RWPE1 (cell line): Measurements from ENCODE around the gene CDC45.

Experiments
- CTCF ChIA-PET: fragments of 350-600 bp; sonication (Branson Sonifier 250); formaldehyde crosslinking; extraction: SDS; loops from one replicate; lab custom pipeline; 2021; lab: Yijun Ruan, JAX
- POLR2A ChIA-PET: fragments of 400-600 bp; formaldehyde crosslinking; extraction: SDS; loops from one replicate; lab custom pipeline; 2020; ENCODE audit warnings: antibody characterized with exemption; ENCODE audit not compliant: low non-redundant PET; lab: Yijun Ruan, JAX
- DNase-seq: peaks from one replicate; pipeline ENCODE4 v3.0.0; 2012; ENCODE audit warnings: low spot score
- H3K27ac ChIP-seq: fragments of 450-650 bp; 2 replicates; pipeline ENCODE4 v1.5.1; 2017
- TF ChIP-seq, protein P1 (sequence below): fragments of 450-650 bp; conservative IDR thresholded peaks from 2 replicates; pipeline ENCODE4 v1.5.1; 2017; ENCODE audit warnings: low read depth, mild to moderate bottlenecking

Gene CDC45

DNA sequence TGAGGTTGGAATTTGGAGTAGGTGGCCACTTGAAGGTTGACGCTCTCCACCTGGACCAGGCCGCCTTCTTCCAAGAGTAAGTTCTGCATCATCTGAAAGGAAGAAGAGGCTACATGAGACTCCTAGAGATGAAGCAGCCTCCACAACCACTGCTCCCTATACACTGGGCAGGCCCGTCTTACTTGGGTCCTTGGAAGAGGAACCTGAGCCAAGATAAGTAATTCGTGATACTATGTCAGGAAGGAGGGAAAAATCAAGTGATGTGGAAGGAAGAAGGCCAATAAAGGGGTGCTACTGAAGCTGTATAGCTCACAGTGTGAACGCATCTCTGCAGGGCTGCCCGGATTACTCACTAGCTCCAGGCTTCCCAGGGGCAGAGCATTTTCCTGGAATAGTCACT is 11.8 kb upstream of the CDC45 start:
- TF ChIP-seq, protein P1, sequence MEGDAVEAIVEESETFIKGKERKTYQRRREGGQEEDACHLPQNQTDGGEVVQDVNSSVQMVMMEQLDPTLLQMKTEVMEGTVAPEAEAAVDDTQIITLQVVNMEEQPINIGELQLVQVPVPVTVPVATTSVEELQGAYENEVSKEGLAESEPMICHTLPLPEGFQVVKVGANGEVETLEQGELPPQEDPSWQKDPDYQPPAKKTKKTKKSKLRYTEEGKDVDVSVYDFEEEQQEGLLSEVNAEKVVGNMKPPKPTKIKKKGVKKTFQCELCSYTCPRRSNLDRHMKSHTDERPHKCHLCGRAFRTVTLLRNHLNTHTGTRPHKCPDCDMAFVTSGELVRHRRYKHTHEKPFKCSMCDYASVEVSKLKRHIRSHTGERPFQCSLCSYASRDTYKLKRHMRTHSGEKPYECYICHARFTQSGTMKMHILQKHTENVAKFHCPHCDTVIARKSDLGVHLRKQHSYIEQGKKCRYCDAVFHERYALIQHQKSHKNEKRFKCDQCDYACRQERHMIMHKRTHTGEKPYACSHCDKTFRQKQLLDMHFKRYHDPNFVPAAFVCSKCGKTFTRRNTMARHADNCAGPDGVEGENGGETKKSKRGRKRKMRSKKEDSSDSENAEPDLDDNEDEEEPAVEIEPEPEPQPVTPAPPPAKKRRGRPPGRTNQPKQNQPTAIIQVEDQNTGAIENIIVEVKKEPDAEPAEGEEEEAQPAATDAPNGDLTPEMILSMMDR, result no peak
- H3K27ac ChIP-seq, result no peak overlapping the region
- no peak for DNase-seq
- CTCF ChIA-PET, result no interaction called here
- POLR2A ChIA-PET, result no interaction called here

DNA sequence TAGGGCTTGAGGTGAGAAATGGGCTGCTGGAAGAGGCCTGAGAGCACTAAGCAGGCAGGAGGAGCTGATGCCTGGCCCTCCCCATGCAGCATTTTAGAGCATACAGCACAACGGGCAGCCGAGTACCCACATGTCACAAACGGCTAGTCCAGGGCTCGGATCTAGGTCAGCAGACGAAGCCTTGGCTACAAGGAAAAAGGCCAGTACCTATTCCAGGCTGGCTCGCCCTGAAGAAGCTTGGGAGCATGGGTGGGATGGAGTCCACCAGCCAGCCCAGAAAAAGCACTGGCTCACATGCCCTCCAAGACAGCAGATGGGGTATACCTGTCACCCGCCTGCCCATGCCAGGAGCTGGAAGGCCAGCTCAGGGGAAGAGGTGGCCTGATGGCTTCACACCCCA is 10.3 kb upstream of the CDC45 start:
- H3K27ac ChIP-seq, result no peak overlapping the region
- TF ChIP-seq, protein P1, result no peak
- ChIA-PET CTCF (no interaction called here), POLR2A (no interaction called here)
- DNase-seq, result no peak

DNA sequence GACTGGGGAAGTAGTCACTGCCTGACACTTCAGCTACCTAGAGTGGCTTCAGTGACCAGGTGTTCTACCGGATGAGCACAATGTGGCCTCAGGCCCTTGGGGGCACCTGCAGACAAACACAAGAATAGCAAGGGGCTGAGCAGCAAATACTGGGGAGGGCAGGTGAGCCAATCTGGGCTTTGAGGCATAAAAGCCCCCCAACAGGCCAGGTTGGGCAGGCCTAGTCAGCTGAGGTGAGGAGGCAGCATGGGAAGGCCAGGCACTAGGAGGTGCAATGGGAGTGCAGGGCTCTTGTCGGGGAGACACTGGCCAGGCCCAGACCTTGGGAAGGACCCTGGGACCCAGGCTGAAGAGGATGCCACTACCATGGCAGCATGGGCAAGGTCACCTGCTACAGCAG is 9.7 kb upstream of the CDC45 start:
- no peak for DNase-seq
- CTCF ChIA-PET, result no interaction called here
- POLR2A ChIA-PET, result no interaction called here
- TF ChIP-seq, protein P1, result no peak
- H3K27ac ChIP-seq, result no peak overlapping the region

DNA sequence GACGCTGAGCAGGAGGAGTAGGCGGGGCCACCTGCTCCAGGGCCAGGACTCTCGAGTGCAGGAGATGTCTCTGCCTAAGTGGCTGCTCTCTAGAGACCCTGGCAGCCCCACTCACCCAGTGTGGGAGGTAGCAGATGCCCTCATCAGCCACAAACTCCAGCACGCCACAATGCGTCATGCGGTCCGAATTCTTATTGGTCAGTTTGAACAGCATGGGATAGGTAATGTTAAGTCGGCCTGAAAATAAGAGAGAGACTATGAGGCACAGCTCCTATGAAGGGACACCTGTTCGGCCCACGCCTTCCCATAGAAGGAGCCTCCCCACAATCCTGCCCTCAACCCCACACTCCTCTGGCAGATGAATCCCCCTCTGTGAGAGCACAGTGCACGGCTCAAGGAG is 8.1 kb upstream of the CDC45 start:
- TF ChIP-seq, protein P1, result no peak
- no peak for DNase-seq
- H3K27ac ChIP-seq, result no peak overlapping the region
- ChIA-PET CTCF (no interaction called here), POLR2A (no interaction called here)

DNA sequence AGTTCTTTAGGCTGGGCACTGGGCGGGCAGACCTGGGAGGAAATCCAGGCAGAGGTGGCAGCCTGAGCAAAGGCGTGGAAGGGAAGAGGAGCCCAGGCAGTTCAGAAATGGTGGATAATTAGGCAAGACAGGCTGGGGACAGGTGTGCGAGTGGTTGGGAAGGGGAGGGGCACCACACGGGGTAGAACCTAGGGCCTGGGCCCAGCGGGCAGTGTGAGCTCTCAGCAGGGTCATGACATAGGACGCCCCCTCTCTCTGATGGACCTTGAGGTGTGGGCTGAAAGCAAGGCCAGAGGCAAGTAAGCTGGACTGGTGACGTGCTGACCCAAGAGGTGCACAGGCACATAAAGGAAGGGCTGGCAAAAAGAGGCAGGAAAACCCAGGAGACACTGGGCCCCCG is 7.5 kb upstream of the CDC45 start:
- TF ChIP-seq, protein P1, result no peak
- POLR2A ChIA-PET, result no interaction called here
- H3K27ac ChIP-seq, result no peak overlapping the region
- DNase-seq, result no peak
- CTCF ChIA-PET, result no interaction called here

DNA sequence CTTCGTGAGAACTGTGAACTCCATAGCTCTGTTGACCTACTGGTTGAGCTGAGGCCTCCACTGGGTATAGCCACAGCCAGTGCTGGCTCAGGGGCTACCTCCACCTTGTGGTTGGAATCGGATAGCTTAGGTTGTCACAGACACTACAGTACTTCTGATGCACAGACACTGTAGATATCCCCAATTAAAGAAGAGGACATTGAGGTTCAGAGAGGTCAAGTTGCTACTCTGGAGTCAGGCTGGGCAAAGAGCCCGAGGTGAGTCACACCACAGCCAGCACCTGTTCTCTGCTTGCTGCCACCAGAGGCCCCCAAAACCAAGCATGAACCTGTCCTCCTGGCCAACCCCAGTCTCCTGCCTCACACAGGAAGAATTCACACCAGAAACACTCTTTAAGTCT is 6.1 kb upstream of the CDC45 start:
- TF ChIP-seq, protein P1, result no peak
- CTCF ChIA-PET, result no interaction called here
- DNase-seq, result no peak
- POLR2A ChIA-PET, result no interaction called here
- H3K27ac ChIP-seq, result peak overlapping the region; percentile 39

DNA sequence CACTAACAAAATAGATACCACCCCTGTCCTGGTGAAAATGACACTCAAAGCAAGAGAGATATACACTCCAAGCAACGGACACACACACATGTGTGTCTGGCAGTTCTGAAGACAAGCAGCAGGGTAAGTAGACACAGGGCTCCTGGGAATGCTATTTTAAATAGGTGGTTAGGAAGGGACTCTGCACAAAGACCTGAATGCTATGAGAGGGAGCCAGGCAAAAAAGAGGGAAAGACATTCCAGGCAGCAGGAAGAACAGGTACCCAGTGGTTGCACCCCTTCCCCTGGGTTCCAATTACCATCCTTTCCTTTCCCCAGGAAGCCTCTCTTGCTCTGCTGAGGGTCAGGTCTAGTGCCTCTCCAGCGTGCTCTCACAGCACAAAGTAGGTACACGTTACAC is 3.7 kb upstream of the CDC45 start:
- peak overlapping the region; percentile 61 for H3K27ac ChIP-seq
- ChIA-PET POLR2A (no interaction called here), CTCF (no interaction called here)
- TF ChIP-seq, protein P1, result no peak
- no peak for DNase-seq
